Body of pancreas (tissue), 4 donors: Measurements from ENCODE around the gene MRPL24. TPM values are rescaled to one million over a fixed set of nuclear protein-coding genes. Genes with fewer than 3 reads are reported as not detected.
A peak's percentile ranks its signal among the peaks of the same experiment; 100 is the strongest.

ENCODE experiments used
- ATAC-seq: fragments of 150-250 bp; one replicate; pipeline ENCODE4 v1.9.1; 2016
- DNase-seq, 4 donors: peaks; one replicate each; pipeline ENCODE4 v3.0.0-alpha.2; 2019
- H3K27ac ChIP-seq, 4 donors: fragments of 200-600 bp; sonication (generic); 1 replicate in 3 of 4; 2 replicates in 1 of 4; pipeline versions ENCODE4 v1.5.1 to v1.6.1; 2016 to 2019; ENCODE audit warnings: mild to moderate bottlenecking in 1 of 4, mixed read lengths in 1 of 4, moderate library complexity in 1 of 4
- H3K27me3 ChIP-seq, 2 donors: fragments of 200-600 bp; sonication (generic); one replicate each; pipeline ENCODE4 v1.6.0; 2016; ENCODE audit warnings: mild to moderate bottlenecking in 1 of 2
- H3K36me3 ChIP-seq, 2 donors: fragments of 200-600 bp; sonication (generic); replicated peaks in 1 of 2; 2 replicates each; pipeline ENCODE4 v1.5.1; 2016; ENCODE audit warnings: low read depth in 2 of 2; ENCODE audit not compliant: insufficient read depth in 1 of 2
- H3K4me1 ChIP-seq: fragments of 200-600 bp; sonication (generic); one replicate; pipeline ENCODE4 v1.6.0; 2016
- H3K4me3 ChIP-seq, 2 donors: fragments of 200-600 bp; sonication (generic); 1 replicate in 1 of 2; 2 replicates in 1 of 2; pipeline ENCODE4 v1.5.1; 2016 to 2019
- H3K9me3 ChIP-seq, 3 donors: fragments of 200-600 bp; sonication (generic); 1 replicate in 2 of 3; 2 replicates in 1 of 3; pipeline ENCODE4 v1.5.1; 2016
- CTCF ChIP-seq, 7 experiments: fragments of 450-650 bp in 4 of 7; fragments of 200-600 bp in 3 of 7; sonication (generic) in 3 of 7; IDR thresholded peaks; one replicate each; pipeline ENCODE4 v1.5.1; 2016 to 2019; ENCODE audit warnings: antibody characterized with exemption in 7 of 7
- POLR2A ChIP-seq, 3 donors: fragments of 450-650 bp; IDR thresholded peaks; one replicate each; pipeline ENCODE4 v1.6.1; 2016; ENCODE audit warnings: antibody characterized with exemption in 3 of 3, mild to moderate bottlenecking in 2 of 3
- WGBS, 2 donors: methylation state at CpG; one replicate each; pipeline ENCODE4 v1.1.5; 2017; 5-methylcytosine and 5-hydroxymethylcytosine counted together
- intact Hi-C: fragments of 100-400 bp; cut with DNase I; formaldehyde crosslinking; loops from one replicate; pipeline ENCODE4 v1.15.1; 2023
- total RNA-seq, 2 donors: library from RNA; depleted of rRNA; stranded (reverse); fragments of >200 nt; gene quantifications; one replicate each; pipeline ENCODE4 v1.1.0, GENCODE V29; 2016

The MRPL24 gene
- total RNA-seq, 2 donors from 2014 or later = 25.2 to 62.0 TPM

GRCh38 chr1:156773607-156774006 lies 32.7 kb upstream of the MRPL24 start:
- WGBS, 2 donors = 91 to 95% methylated on average over 3 of the region's 3 CpGs
- Histone ChIP-seq H3K36me3 (peaks cover 0 to 2% of the 10 kb centered on the region in 2 donors), H3K9me3 (no peaks in the 10 kb centered on the region), H3K27me3 (no peaks in the 10 kb centered on the region), H3K4me1 (peaks cover 40% of the 10 kb centered on the region), H3K4me3 (no peak overlapping the region), H3K27ac (peak overlapping the region in 1 of 4 donors; percentile 13)
- ATAC-seq = no peak
- intact Hi-C loops = no loop called here
- no peak for DNase-seq
- no peak for TF ChIP-seq POLR2A (IDR thresholded peaks at IDR 0.05)
- peak in 2 of 7 experiments; percentile 1 to 5 for TF ChIP-seq CTCF (IDR thresholded peaks at IDR 0.05)

- Histone ChIP-seq H3K36me3 (peaks cover 0 to 2% of the 10 kb centered on the region in 2 donors), H3K27ac (peak overlapping the region in 1 of 4 donors; percentile 9), H3K9me3 (no peaks in the 10 kb centered on the region), H3K27me3 (no peaks in the 10 kb centered on the region), H3K4me1 (peaks cover 45% of the 10 kb centered on the region), H3K4me3 (no peak overlapping the region)
- 35 to 43% methylated on average over 7 to 9 of the region's 9 CpGs for WGBS, 2 donors
- intact Hi-C loops = no loop called here
- ATAC-seq = peak; percentile 19
- no peak for TF ChIP-seq CTCF (IDR thresholded peaks at IDR 0.05)
- TF ChIP-seq POLR2A (IDR thresholded peaks at IDR 0.05) = no peak
- DNase-seq = no peak
Measured at GRCh38 chr1:156772728-156773497, 32.0 kb upstream of the MRPL24 start.

- no peaks in the 10 kb centered on the region for H3K27me3 ChIP-seq
- H3K36me3 ChIP-seq = peaks cover 0 to 2% of the 10 kb centered on the region in 2 donors
- DNase-seq (no peak), ATAC-seq (no peak)
- intact Hi-C loops = no loop called here
- no peaks in the 10 kb centered on the region for H3K9me3 ChIP-seq
- WGBS, 2 donors = 77 to 82% methylated on average over 3 of the region's 3 CpGs
- TF ChIP-seq POLR2A (IDR thresholded peaks at IDR 0.05) (no peak), CTCF (IDR thresholded peaks at IDR 0.05) (no peak)
- H3K27ac ChIP-seq = peak overlapping the region in 1 of 4 donors; percentile 9
- peaks cover 45% of the 10 kb centered on the region for H3K4me1 ChIP-seq
- no peak overlapping the region for H3K4me3 ChIP-seq
Measured at GRCh38 chr1:156772222-156772621, 31.3 kb upstream of the MRPL24 start.

GRCh38 chr1:156768610-156769295 lies 27.9 kb upstream of the MRPL24 start:
- WGBS, 2 donors = 7 to 9% methylated on average over 8 of the region's 8 CpGs
- DNase-seq (no peak), ATAC-seq (no peak)
- Histone ChIP-seq H3K27ac (peak overlapping the region in 3 of 4 donors; percentile 92 to 96 (median 94)), H3K9me3 (no peaks in the 10 kb centered on the region), H3K4me1 (peaks cover 53% of the 10 kb centered on the region), H3K36me3 (peaks cover 0 to 2% of the 10 kb centered on the region in 2 donors), H3K4me3 (peak overlapping the region in 1 of 2 donors; percentile 75), H3K27me3 (no peaks in the 10 kb centered on the region)
- TF ChIP-seq CTCF (IDR thresholded peaks at IDR 0.05) = no peak
- intact Hi-C loops = no loop called here
